Astrocyte (in vitro differentiated cells and primary cell): ENCODE results near the gene SPSB3. TPM values are rescaled to one million over a fixed set of nuclear protein-coding genes. Genes with fewer than 3 reads are reported as not detected.

ENCODE experiments used
- DNase-seq: peaks from one replicate; pipeline ENCODE4 v3.0.0-alpha.2; 2010; ENCODE audit warnings: low read depth
- FAIRE-seq: peaks from 2 replicates; lab custom pipeline; 2011; peaks lifted over from hg19 to GRCh38; lab: Jason Lieb, UNC
- H2AFZ ChIP-seq: 2 replicates; pipeline ENCODE4 v1.6.0; 2012; ENCODE audit warnings: low read depth, low read length, inconsistent platforms
- H3K27ac ChIP-seq: 2 replicates; pipeline ENCODE4 v1.5.1; 2011; ENCODE audit warnings: low read depth, low read length, inconsistent platforms
- H3K27me3 ChIP-seq: 2 replicates; pipeline ENCODE4 v1.6.0; 2011; ENCODE audit warnings: low read length, inconsistent platforms; ENCODE audit not compliant: insufficient read depth
- H3K36me3 ChIP-seq: 2 replicates; pipeline ENCODE4 v1.5.1; 2011; ENCODE audit warnings: low read length, inconsistent platforms; ENCODE audit not compliant: insufficient read depth
- H3K4me1 ChIP-seq: 2 replicates; pipeline ENCODE4 v1.5.1; 2011; ENCODE audit warnings: low read length, inconsistent platforms; ENCODE audit not compliant: insufficient read depth
- H3K4me2 ChIP-seq: 2 replicates; pipeline ENCODE4 v1.6.0; 2012; ENCODE audit warnings: low read length, inconsistent platforms
- H3K4me3 ChIP-seq: 2 replicates; pipeline ENCODE4 v1.5.1; 2011; ENCODE audit warnings: low read depth, mild to moderate bottlenecking, low read length, inconsistent platforms; ENCODE audit not compliant: insufficient read depth
- H3K79me2 ChIP-seq: 2 replicates; pipeline ENCODE4 v1.6.0; 2012; ENCODE audit warnings: mild to moderate bottlenecking, low read length, inconsistent platforms; ENCODE audit not compliant: insufficient read depth
- H3K9ac ChIP-seq: 2 replicates; pipeline ENCODE4 v1.6.0; 2012; ENCODE audit warnings: mild to moderate bottlenecking, low read length, inconsistent platforms
- H3K9me3 ChIP-seq: 2 replicates; pipeline ENCODE4 v1.5.1; 2012; ENCODE audit warnings: low read depth, mild to moderate bottlenecking, low read length, inconsistent platforms; ENCODE audit not compliant: insufficient read depth
- H4K20me1 ChIP-seq: 2 replicates; pipeline ENCODE4 v1.6.0; 2012; ENCODE audit warnings: low read length, inconsistent platforms; ENCODE audit not compliant: insufficient read depth
- H3K27ac Mint-ChIP-seq: one replicate; pipeline ENCODE4 v1.8.0; 2021; ENCODE audit warnings: mild to moderate bottlenecking, mixed read lengths; ENCODE audit not compliant: unreplicated experiment
- H3K27me3 Mint-ChIP-seq: one replicate; pipeline ENCODE4 v1.8.0; 2021; ENCODE audit warnings: low read depth, mixed read lengths; ENCODE audit not compliant: unreplicated experiment
- H3K36me3 Mint-ChIP-seq: one replicate; pipeline ENCODE4 v1.8.0; 2021; ENCODE audit warnings: low read depth, mixed read lengths; ENCODE audit not compliant: unreplicated experiment
- H3K4me1 Mint-ChIP-seq: one replicate; pipeline ENCODE4 v1.8.0; 2021; ENCODE audit warnings: low read depth, mixed read lengths; ENCODE audit not compliant: unreplicated experiment
- H3K4me3 Mint-ChIP-seq: one replicate; pipeline ENCODE4 v1.8.0; 2021; ENCODE audit warnings: mild to moderate bottlenecking, moderate library complexity, mixed read lengths; ENCODE audit not compliant: unreplicated experiment
- H3K9me3 Mint-ChIP-seq: one replicate; pipeline ENCODE4 v1.8.0; 2021; ENCODE audit warnings: mild to moderate bottlenecking, mixed read lengths; ENCODE audit not compliant: unreplicated experiment
- CTCF ChIP-seq: IDR thresholded peaks from 2 replicates; pipeline ENCODE4 v1.5.1; 2011; ENCODE audit warnings: low read depth, mild to moderate bottlenecking, inconsistent platforms, low read length, moderate library complexity; ENCODE audit not compliant: insufficient read depth
- EZH2 ChIP-seq: IDR thresholded peaks from 2 replicates; pipeline ENCODE4 v1.6.1; 2012; ENCODE audit warnings: mild to moderate bottlenecking, low read length, inconsistent platforms; ENCODE audit not compliant: insufficient read depth
- total RNA-seq: library from RNA; stranded (reverse); gene quantifications from 2 replicates; pipeline ENCODE4 v1.2.1, GENCODE V29; 2021

Gene SPSB3
- total RNA-seq, 1 donor from 2014 or later, result 23.3 TPM

GRCh38 chr16:1787056-1787321 is 4.6 kb upstream of the SPSB3 start:
- no peak overlapping the region for H3K4me3 ChIP-seq
- H3K4me1 ChIP-seq, result peaks cover 4% of the 10 kb centered on the region
- TF ChIP-seq EZH2 (no peak), CTCF (no peak)
- H3K27me3 ChIP-seq, result no peaks in the 10 kb centered on the region
- FAIRE-seq, result no peak
- Mint-ChIP-seq H3K36me3 (no peaks in the 10 kb centered on the region), H3K27me3 (no peaks in the 10 kb centered on the region), H3K27ac (no peak overlapping the region), H3K9me3 (no peaks in the 10 kb centered on the region), H3K4me3 (no peak overlapping the region), H3K4me1 (no peaks in the 10 kb centered on the region)
- H3K9ac ChIP-seq, result no peak overlapping the region
- H3K27ac ChIP-seq, result no peak overlapping the region
- H2AFZ ChIP-seq, result no peak overlapping the region
- H3K79me2 ChIP-seq, result peaks cover 55% of the 10 kb centered on the region
- H4K20me1 ChIP-seq, result peaks cover 34% of the 10 kb centered on the region
- H3K36me3 ChIP-seq, result peaks cover 2% of the 10 kb centered on the region
- H3K4me2 ChIP-seq, result no peak overlapping the region
- no peak for DNase-seq
- no peaks in the 10 kb centered on the region for H3K9me3 ChIP-seq

- FAIRE-seq, result no peak
- no peak overlapping the region for H3K4me3 Mint-ChIP-seq
These were observed 4.1 kb upstream of the SPSB3 start for GRCh38 chr16:1786242-1787055.

More at GRCh38 chr16:1786242-1787055, 4.1 kb upstream of the SPSB3 start:
- H3K4me1 ChIP-seq, result peaks cover 6% of the 10 kb centered on the region
- peaks cover 2% of the 10 kb centered on the region for H3K36me3 ChIP-seq
- no peak for DNase-seq
- peaks cover 4% of the 10 kb centered on the region for H3K4me1 Mint-ChIP-seq
- no peak overlapping the region for H3K9ac ChIP-seq
- no peaks in the 10 kb centered on the region for H3K9me3 ChIP-seq
- no peaks in the 10 kb centered on the region for H3K27me3 Mint-ChIP-seq
- H3K4me2 ChIP-seq, result no peak overlapping the region
- H3K4me3 ChIP-seq, result no peak overlapping the region
- H3K9me3 Mint-ChIP-seq, result no peaks in the 10 kb centered on the region
- H2AFZ ChIP-seq, result no peak overlapping the region
- peaks cover 60% of the 10 kb centered on the region for H3K79me2 ChIP-seq
- peaks cover 39% of the 10 kb centered on the region for H4K20me1 ChIP-seq
- peaks cover 2% of the 10 kb centered on the region for H3K36me3 Mint-ChIP-seq
- H3K27ac ChIP-seq, result no peak overlapping the region
- TF ChIP-seq CTCF (no peak), EZH2 (no peak)
- no peak overlapping the region for H3K27ac Mint-ChIP-seq
- H3K27me3 ChIP-seq, result no peaks in the 10 kb centered on the region
